Left renal cortex interstitium (tissue), 4 donors: ENCODE results near the gene WARS2. TPM values are rescaled to one million over a fixed set of nuclear protein-coding genes. Genes with fewer than 3 reads are reported as not detected.

Source experiments
- DNase-seq, 4 donors: peaks; one replicate each; pipeline ENCODE4 v3.0.0-alpha.2; 2013; ENCODE audit warnings: low read depth in 4 of 4, low spot score in 2 of 4, missing footprints in 1 of 4
- polyA plus RNA-seq, 4 donors: library from polyadenylated mRNA; unstranded; fragments of 120-200 nt; gene quantifications; one replicate each; pipeline ENCODE4 v1.2.1, GENCODE V29; 2013; ENCODE audit not compliant: insufficient read length in 4 of 4

Gene WARS2
- polyA plus RNA-seq, 4 donors: 18.0 to 24.8 (median 19.7) TPM

- DNase-seq: no peak
These were observed 153.6 kb downstream of the WARS2 start for GRCh38 chr1:118986555-118987467.

GRCh38 chr1:118985640-118986554 is 154.6 kb downstream of the WARS2 start:
- no peak for DNase-seq

- DNase-seq: no peak
These were observed 155.5 kb downstream of the WARS2 start for GRCh38 chr1:118984722-118985639.

GRCh38 chr1:118984086-118984721 is 156.2 kb downstream of the WARS2 start:
- DNase-seq: no peak

- no peak for DNase-seq
These were observed 156.9 kb downstream of the WARS2 start for GRCh38 chr1:118983558-118984041.

- no peak for DNase-seq
These were observed 157.5 kb downstream of the WARS2 start for GRCh38 chr1:118982821-118983557.

GRCh38 chr1:118982266-118982665 is 158.2 kb downstream of the WARS2 start:
- no peak for DNase-seq

GRCh38 chr1:118981436-118981835 is 159.0 kb downstream of the WARS2 start:
- no peak for DNase-seq

Other genes starting within 250 kb of the WARS2 start
- gene TBX15, start 152.3 kb downstream of the WARS2 start, polyA plus RNA-seq: under 1 TPM; 0.26 to 0.34 (median 0.30) TPM
- gene HAO2, start 228.1 kb upstream of the WARS2 start, polyA plus RNA-seq: 100 to 1,000 TPM in 2 of 4 donors, 10 to 100 TPM in 2; 57.8 to 107 (median 94.8) TPM